Subcutaneous adipose tissue (tissue), 4 donors: ENCODE data around the gene RCOR1. TPM values are rescaled to one million over a fixed set of nuclear protein-coding genes. Genes with fewer than 3 reads are reported as not detected.

Experiments
- CTCF ChIP-seq: fragments of 450-650 bp; IDR thresholded peaks from one replicate; pipeline ENCODE4 v1.5.1; 2016; ENCODE audit warnings: low read depth, mild to moderate bottlenecking, control low read depth, antibody characterized with exemption, moderate library complexity
- total RNA-seq, 4 donors: library from RNA; depleted of rRNA; stranded (reverse); fragments of >200 nt; gene quantifications; one replicate each; pipeline ENCODE4 v1.1.0, GENCODE V29; 2016

Gene RCOR1
- total RNA-seq, 4 donors from 2014 or later: 17.6 to 24.3 (median 22.1) TPM

- no peak for TF ChIP-seq CTCF
Measured at GRCh38 chr14:102575160-102575845, 17.1 kb upstream of the RCOR1 start.

GRCh38 chr14:102578821-102579220, 13.6 kb upstream of the RCOR1 start:
- TF ChIP-seq CTCF: no peak

GRCh38 chr14:102579696-102580549, 12.5 kb upstream of the RCOR1 start:
- no peak for TF ChIP-seq CTCF

- TF ChIP-seq CTCF: no peak
Measured at GRCh38 chr14:102580550-102581110, 11.8 kb upstream of the RCOR1 start.

- TF ChIP-seq CTCF: no peak
Measured at GRCh38 chr14:102581193-102581592, 11.3 kb upstream of the RCOR1 start.

GRCh38 chr14:102583726-102584125, 8.7 kb upstream of the RCOR1 start:
- TF ChIP-seq CTCF: no peak
